K562 (cell line): Measurements from ENCODE around the gene GBA2. TPM values are rescaled to one million over a fixed set of nuclear protein-coding genes. Genes with fewer than 3 reads are reported as not detected.

Experiments
- ATAC-seq: fragments of 200-7000 bp; cut with Tn5 transposase; 3 replicates; pipeline ENCODE4 v1.9.1; 2020; ENCODE audit warnings: moderate library complexity
- BruUV-seq: library from RNA; stranded (reverse); fragments of 400-500 nt; replicated peaks from 2 replicates; lab custom pipeline; 2021; lab: Mats Ljungman, UMichigan
- CTCF ChIA-PET: fragments of 300-600 bp; formaldehyde crosslinking; extraction: SDS; loops from one replicate; lab custom pipeline; 2021; ENCODE audit warnings: low intra/inter-chr PET ratio; lab: Yijun Ruan, JAX
- POLR2A ChIA-PET: fragments of 300-600, 350-650 bp; sonication (Branson Sonifier 250); formaldehyde crosslinking; extraction: SDS; loops from one replicate; lab custom pipeline; 2021; ENCODE audit warnings: antibody characterized with exemption, inconsistent platforms; lab: Yijun Ruan, JAX
- DNase-seq, 4 experiments: peaks; one replicate each; pipeline versions ENCODE4 v3.0.0 to v3.0.0-alpha.2; 2011 to 2018; ENCODE audit warnings: low spot score in 3 of 4, mixed read lengths in 3 of 4; ENCODE audit errors: extremely low read depth in 1 of 4
- FAIRE-seq: peaks from 2 replicates; lab custom pipeline; 2011; peaks lifted over from hg19 to GRCh38; lab: Jason Lieb, UNC
- H2AFZ ChIP-seq: 2 replicates; pipeline ENCODE4 v1.6.0; 2011; ENCODE audit warnings: low read depth, low read length, control low read depth, inconsistent platforms
- H3K27ac ChIP-seq: fragments of 200-600 bp; 3 replicates; pipeline ENCODE4 v1.8.0; 2011; ENCODE audit warnings: low read depth, mild to moderate bottlenecking, control low read depth, inconsistent platforms, low read length, moderate library complexity, mixed read lengths; ENCODE audit errors: extremely low read depth
- H3K27me3 ChIP-seq, 2 experiments: fragments of 300-600 bp in 1 of 2; 2 replicates in 1 of 2; 3 replicates in 1 of 2; pipeline versions ENCODE4 v1.6.0 to v1.8.0; 2011; ENCODE audit warnings: inconsistent platforms in 2 of 2, low read length in 2 of 2, mild to moderate bottlenecking in 1 of 2, mixed read lengths in 1 of 2, moderate library complexity in 1 of 2; ENCODE audit not compliant: control insufficient read depth in 2 of 2, insufficient read depth in 2 of 2
- H3K36me3 ChIP-seq: fragments of 300-600 bp; 3 replicates; pipeline ENCODE4 v1.8.0; 2011; ENCODE audit warnings: mild to moderate bottlenecking, low read length, inconsistent platforms; ENCODE audit not compliant: control insufficient read depth, insufficient read depth
- H3K4me1 ChIP-seq, 2 experiments: fragments of 200-600 bp in 1 of 2; replicated peaks in 1 of 2; 2 replicates in 1 of 2; 3 replicates in 1 of 2; pipeline versions ENCODE4 v1.5.1 to v1.8.0; 2011; ENCODE audit warnings: inconsistent platforms in 2 of 2, low read length in 2 of 2, mild to moderate bottlenecking in 1 of 2, mixed read lengths in 1 of 2, moderate library complexity in 1 of 2; ENCODE audit not compliant: control insufficient read depth in 2 of 2, insufficient read depth in 2 of 2
- H3K4me2 ChIP-seq: 2 replicates; pipeline ENCODE4 v1.6.1; 2011; ENCODE audit warnings: low read length, control low read depth, inconsistent platforms, mixed read lengths; ENCODE audit not compliant: insufficient read depth
- H3K4me3 ChIP-seq: fragments of 200-600 bp; sonication (generic), shearing (Covaris generic); 2 replicates; pipeline ENCODE4 v1.5.1; 2016; ENCODE audit warnings: control low read depth, inconsistent platforms
- H3K79me2 ChIP-seq: fragments of 200-600 bp; 3 replicates; pipeline ENCODE4 v1.8.0; 2011; ENCODE audit warnings: low read length, inconsistent platforms; ENCODE audit not compliant: control insufficient read depth, insufficient read depth
- H3K9ac ChIP-seq, 2 experiments: 2 replicates each; pipeline versions ENCODE4 v1.6.0 to v1.6.1; 2011; ENCODE audit warnings: low read depth in 2 of 2, low read length in 2 of 2, control low read depth in 1 of 2, inconsistent platforms in 1 of 2, mild to moderate bottlenecking in 1 of 2, mixed read lengths in 1 of 2; ENCODE audit not compliant: insufficient read depth in 1 of 2
- H3K9me1 ChIP-seq: one replicate; pipeline ENCODE4 v1.6.0; 2011; ENCODE audit warnings: inconsistent platforms, mild to moderate bottlenecking, low read length, moderate library complexity; ENCODE audit not compliant: control insufficient read depth, insufficient read depth
- H3K9me3 ChIP-seq: replicated peaks from 2 replicates; pipeline ENCODE4 v1.5.1; 2011; ENCODE audit warnings: low read depth, low read length, inconsistent platforms; ENCODE audit not compliant: control insufficient read depth, insufficient read depth
- H4K20me1 ChIP-seq: replicated peaks from 2 replicates; pipeline ENCODE4 v1.6.1; 2011; ENCODE audit warnings: low read length, inconsistent platforms, mixed read lengths; ENCODE audit not compliant: control insufficient read depth, insufficient read depth
- C11orf30 ChIP-seq: fragments of 450-650 bp; IDR thresholded peaks from 2 replicates; pipeline ENCODE4 v1.6.1; 2016; ENCODE audit warnings: low read depth, mild to moderate bottlenecking
- HLTF ChIP-seq: fragments of 450-650 bp; IDR thresholded peaks from 2 replicates; pipeline ENCODE4 v1.6.1; 2016
- PTBP1 ChIP-seq: fragments of 200-400 bp; formaldehyde crosslinking; IDR thresholded peaks from 2 replicates; pipeline ENCODE4 v1.6.1; 2017; ENCODE audit warnings: low read depth, low read length
- RHOXF2B ChIP-seq: fragments of 250-450 bp; sonication (Bioruptor Pico); conservative IDR thresholded peaks from 2 replicates; pipeline ENCODE4 v1.5.1; 2021
- SMC3 ChIP-seq: conservative IDR thresholded peaks from 2 replicates; pipeline ENCODE4 v1.6.1; 2011; ENCODE audit warnings: low read depth, low read length, improper control_type of control experiment; ENCODE audit not compliant: insufficient read depth
- SREBF1 ChIP-seq: fragments of 150-350 bp; IDR thresholded peaks from 2 replicates; pipeline ENCODE4 v1.6.1; 2014; ENCODE audit warnings: antibody characterized with exemption, low read depth, low read length, borderline replicate concordance
- ZNF217 ChIP-seq: sonication (generic); formaldehyde crosslinking; IDR thresholded peaks from 2 replicates; pipeline ENCODE4 v1.8.0; 2022; ENCODE audit warnings: mild to moderate bottlenecking, missing genetic modification reagents
- ZNF589 ChIP-seq: fragments of 200-800 bp; sonication (Bioruptor generic); IDR thresholded peaks from 2 replicates; pipeline ENCODE4 v1.6.1; 2016; ENCODE audit warnings: low read depth, missing genetic modification characterization, missing compliant biosample characterization
- WGBS: fragments of 100-300 bp; shearing (Covaris generic); methylation state at CpG from one replicate; pipeline ENCODE4 v1.1.6; 2016; ENCODE audit warnings: low coverage, mixed read lengths; ENCODE audit not compliant: insufficient coverage; ENCODE audit errors: missing lambda C conversion rate; 5-methylcytosine and 5-hydroxymethylcytosine counted together
- in situ Hi-C: fragments of 300-500 bp; cut with MboI; formaldehyde crosslinking; loops from 4 replicates; pipeline ENCODE4 v1.15.0; 2018; ENCODE audit warnings: inconsistent platforms, mixed read lengths
- intact Hi-C: fragments of 100-400 bp; cut with micrococcal nuclease; formaldehyde crosslinking; loops from 2 replicates; pipeline ENCODE4 v1.14.2; 2022
- polyA plus RNA-seq, 8 experiments: library from polyadenylated mRNA; depleted of rRNA in 4 of 8; stranded (reverse) in 5 of 8; unstranded in 3 of 8; fragments of >200 nt; fragmentation: Nextera tagmentation in 2 of 8; fragmentation: Illumina TruSeq in 1 of 8; extraction: Ambion mirVana in 2 of 8; extraction: Trizol in 1 of 8; gene quantifications; 2 replicates each; pipeline versions ENCODE4 v1.2.1 to v1.2.3, GENCODE V29; 2011 to 2014; ENCODE audit warnings: inconsistent platforms in 1 of 8, missing spikeins in 1 of 8
- total RNA-seq, 7 experiments: library from RNA; depleted of rRNA in 6 of 7; stranded (reverse); fragments of >200 nt in 6 of 7; fragmentation: Illumina TruSeq in 2 of 7; extraction: Trizol in 2 of 7; gene quantifications; 2 replicates each; pipeline versions ENCODE4 v1.2.1 to v1.2.3, GENCODE V29; 2011 to 2021; ENCODE audit warnings: low replicate concordance in 1 of 7
- TF ChIP-seq, protein P1 (sequence below): sonication (generic); formaldehyde crosslinking; IDR thresholded peaks from 2 replicates; pipeline ENCODE4 v1.8.0; 2022; ENCODE audit warnings: mild to moderate bottlenecking, missing genetic modification reagents
- TF ChIP-seq, protein P2 (sequence below): fragments of 250-450 bp; sonication (Bioruptor Pico); IDR thresholded peaks from 2 replicates; pipeline ENCODE4 v1.4.0; 2020; ENCODE audit warnings: mild to moderate bottlenecking, moderate library complexity, borderline replicate concordance
- TF ChIP-seq, protein P3 (sequence below), 2 experiments: IDR thresholded peaks in 1 of 2; conservative IDR thresholded peaks in 1 of 2; 2 replicates each; pipeline ENCODE4 v1.6.1; 2016; ENCODE audit warnings: low read depth in 2 of 2, mild to moderate bottlenecking in 1 of 2, missing compliant biosample characterization in 1 of 2, missing genetic modification characterization in 1 of 2, moderate library complexity in 1 of 2

The GBA2 gene
- total and polyA plus RNA-seq, 9 of the 15 experiments (the other 6 are each of a cell fraction or from before 2014, with no cell fraction given) = 14.1 to 60.4 (median 32.1) TPM

DNA sequence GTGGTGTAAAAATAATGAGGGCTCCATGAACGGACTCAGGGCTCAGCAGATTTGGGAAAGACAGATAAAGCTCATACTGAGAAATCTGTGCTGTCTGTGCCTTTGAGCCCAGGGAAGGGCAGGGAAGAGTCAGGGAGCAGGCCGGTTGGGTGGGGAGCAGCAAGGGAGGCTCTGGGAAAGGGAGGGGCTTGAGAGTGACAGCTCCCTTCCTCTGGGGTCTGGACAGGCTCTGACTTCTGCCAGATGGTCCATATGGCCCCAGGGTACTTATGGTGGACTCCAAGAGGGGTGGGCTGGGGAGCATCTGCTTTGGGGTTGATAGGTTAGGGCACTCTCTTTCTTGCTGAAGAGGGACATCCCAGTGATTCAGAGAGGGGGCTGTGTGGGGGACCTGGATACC, 44.4 kb upstream of the GBA2 start:
- Histone ChIP-seq H3K4me2 (no peak overlapping the region), H3K36me3 (peaks cover 6% of the 10 kb centered on the region; the same call in 2 of the 3 replicates), H3K9me3 (no peaks in the 10 kb centered on the region), H4K20me1 (no peaks in the 10 kb centered on the region), H3K27me3 (no peaks in the 10 kb centered on the region), H3K27ac (no peak overlapping the region), H3K4me1 (peaks cover 9 to 18% of the 10 kb centered on the region in 2 experiments; a peak in 4 of 5 replicates), H2AFZ (no peak overlapping the region), H3K4me3 (no peak overlapping the region), H3K9me1 (no peaks in the 10 kb centered on the region), H3K9ac (no peak overlapping the region), H3K79me2 (no peaks in the 10 kb centered on the region)
- DNase-seq (no peak), ATAC-seq (no peak), FAIRE-seq (no peak)
- intact Hi-C loops (no loop called here), in situ Hi-C loops (loop anchor here (10.0 kb wide), 1 partner anchor 91 kb away; no protein-coding TSS in a partner anchor)
- 55% methylated on average over 2 of the region's 2 CpGs for WGBS
- BruUV-seq = no TSS peak
- ChIA-PET POLR2A (interaction anchor here (0.6 to 0.7 kb wide), 2 partner anchors 8 to 682 kb away, joined by 3 read pairs; no protein-coding TSS in a partner anchor), CTCF (no interaction called here)
- TF ChIP-seq ZNF589 (CRISPR knock-in tag) = no peak
- TF ChIP-seq, protein P1, sequence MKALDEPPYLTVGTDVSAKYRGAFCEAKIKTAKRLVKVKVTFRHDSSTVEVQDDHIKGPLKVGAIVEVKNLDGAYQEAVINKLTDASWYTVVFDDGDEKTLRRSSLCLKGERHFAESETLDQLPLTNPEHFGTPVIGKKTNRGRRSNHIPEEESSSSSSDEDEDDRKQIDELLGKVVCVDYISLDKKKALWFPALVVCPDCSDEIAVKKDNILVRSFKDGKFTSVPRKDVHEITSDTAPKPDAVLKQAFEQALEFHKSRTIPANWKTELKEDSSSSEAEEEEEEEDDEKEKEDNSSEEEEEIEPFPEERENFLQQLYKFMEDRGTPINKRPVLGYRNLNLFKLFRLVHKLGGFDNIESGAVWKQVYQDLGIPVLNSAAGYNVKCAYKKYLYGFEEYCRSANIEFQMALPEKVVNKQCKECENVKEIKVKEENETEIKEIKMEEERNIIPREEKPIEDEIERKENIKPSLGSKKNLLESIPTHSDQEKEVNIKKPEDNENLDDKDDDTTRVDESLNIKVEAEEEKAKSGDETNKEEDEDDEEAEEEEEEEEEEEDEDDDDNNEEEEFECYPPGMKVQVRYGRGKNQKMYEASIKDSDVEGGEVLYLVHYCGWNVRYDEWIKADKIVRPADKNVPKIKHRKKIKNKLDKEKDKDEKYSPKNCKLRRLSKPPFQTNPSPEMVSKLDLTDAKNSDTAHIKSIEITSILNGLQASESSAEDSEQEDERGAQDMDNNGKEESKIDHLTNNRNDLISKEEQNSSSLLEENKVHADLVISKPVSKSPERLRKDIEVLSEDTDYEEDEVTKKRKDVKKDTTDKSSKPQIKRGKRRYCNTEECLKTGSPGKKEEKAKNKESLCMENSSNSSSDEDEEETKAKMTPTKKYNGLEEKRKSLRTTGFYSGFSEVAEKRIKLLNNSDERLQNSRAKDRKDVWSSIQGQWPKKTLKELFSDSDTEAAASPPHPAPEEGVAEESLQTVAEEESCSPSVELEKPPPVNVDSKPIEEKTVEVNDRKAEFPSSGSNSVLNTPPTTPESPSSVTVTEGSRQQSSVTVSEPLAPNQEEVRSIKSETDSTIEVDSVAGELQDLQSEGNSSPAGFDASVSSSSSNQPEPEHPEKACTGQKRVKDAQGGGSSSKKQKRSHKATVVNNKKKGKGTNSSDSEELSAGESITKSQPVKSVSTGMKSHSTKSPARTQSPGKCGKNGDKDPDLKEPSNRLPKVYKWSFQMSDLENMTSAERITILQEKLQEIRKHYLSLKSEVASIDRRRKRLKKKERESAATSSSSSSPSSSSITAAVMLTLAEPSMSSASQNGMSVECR (CRISPR knock-in tag) = no peak
- TF ChIP-seq, protein P2, sequence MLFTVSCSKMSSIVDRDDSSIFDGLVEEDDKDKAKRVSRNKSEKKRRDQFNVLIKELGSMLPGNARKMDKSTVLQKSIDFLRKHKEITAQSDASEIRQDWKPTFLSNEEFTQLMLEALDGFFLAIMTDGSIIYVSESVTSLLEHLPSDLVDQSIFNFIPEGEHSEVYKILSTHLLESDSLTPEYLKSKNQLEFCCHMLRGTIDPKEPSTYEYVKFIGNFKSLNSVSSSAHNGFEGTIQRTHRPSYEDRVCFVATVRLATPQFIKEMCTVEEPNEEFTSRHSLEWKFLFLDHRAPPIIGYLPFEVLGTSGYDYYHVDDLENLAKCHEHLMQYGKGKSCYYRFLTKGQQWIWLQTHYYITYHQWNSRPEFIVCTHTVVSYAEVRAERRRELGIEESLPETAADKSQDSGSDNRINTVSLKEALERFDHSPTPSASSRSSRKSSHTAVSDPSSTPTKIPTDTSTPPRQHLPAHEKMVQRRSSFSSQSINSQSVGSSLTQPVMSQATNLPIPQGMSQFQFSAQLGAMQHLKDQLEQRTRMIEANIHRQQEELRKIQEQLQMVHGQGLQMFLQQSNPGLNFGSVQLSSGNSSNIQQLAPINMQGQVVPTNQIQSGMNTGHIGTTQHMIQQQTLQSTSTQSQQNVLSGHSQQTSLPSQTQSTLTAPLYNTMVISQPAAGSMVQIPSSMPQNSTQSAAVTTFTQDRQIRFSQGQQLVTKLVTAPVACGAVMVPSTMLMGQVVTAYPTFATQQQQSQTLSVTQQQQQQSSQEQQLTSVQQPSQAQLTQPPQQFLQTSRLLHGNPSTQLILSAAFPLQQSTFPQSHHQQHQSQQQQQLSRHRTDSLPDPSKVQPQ (CRISPR knock-in tag) = no peak
- TF ChIP-seq SREBF1 = no peak
- no peak for TF ChIP-seq ZNF217 (CRISPR knock-in tag)
- no peak for TF ChIP-seq HLTF
- TF ChIP-seq, protein P3, sequence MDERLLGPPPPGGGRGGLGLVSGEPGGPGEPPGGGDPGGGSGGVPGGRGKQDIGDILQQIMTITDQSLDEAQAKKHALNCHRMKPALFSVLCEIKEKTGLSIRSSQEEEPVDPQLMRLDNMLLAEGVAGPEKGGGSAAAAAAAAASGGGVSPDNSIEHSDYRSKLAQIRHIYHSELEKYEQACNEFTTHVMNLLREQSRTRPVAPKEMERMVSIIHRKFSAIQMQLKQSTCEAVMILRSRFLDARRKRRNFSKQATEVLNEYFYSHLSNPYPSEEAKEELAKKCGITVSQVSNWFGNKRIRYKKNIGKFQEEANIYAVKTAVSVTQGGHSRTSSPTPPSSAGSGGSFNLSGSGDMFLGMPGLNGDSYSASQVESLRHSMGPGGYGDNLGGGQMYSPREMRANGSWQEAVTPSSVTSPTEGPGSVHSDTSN (CRISPR knock-in tag; IDR thresholded peaks at IDR 0.05; ENCODE audit: low read depth) = no peak
- TF ChIP-seq, protein P3 (tag; conservative IDR thresholded peaks at IDR 0.05; ENCODE audit: low read depth) = no peak
- no peak for TF ChIP-seq C11orf30
- no peak for TF ChIP-seq PTBP1
- TF ChIP-seq SMC3 = no peak
- no peak for TF ChIP-seq RHOXF2B (CRISPR knock-in tag)
